K562 (cell line): Measurements from ENCODE around the gene OSBPL7. TPM values are rescaled to one million over a fixed set of nuclear protein-coding genes. Genes with fewer than 3 reads are reported as not detected.

ENCODE experiments used
- ATAC-seq: fragments of 200-7000 bp; cut with Tn5 transposase; 3 replicates; pipeline ENCODE4 v1.9.1; 2020; ENCODE audit warnings: moderate library complexity
- BruUV-seq: library from RNA; stranded (reverse); fragments of 400-500 nt; replicated peaks from 2 replicates; lab custom pipeline; 2021; lab: Mats Ljungman, UMichigan
- CTCF ChIA-PET: fragments of 300-600 bp; formaldehyde crosslinking; extraction: SDS; loops from one replicate; lab custom pipeline; 2021; ENCODE audit warnings: low intra/inter-chr PET ratio; lab: Yijun Ruan, JAX
- POLR2A ChIA-PET: fragments of 300-600, 350-650 bp; sonication (Branson Sonifier 250); formaldehyde crosslinking; extraction: SDS; loops from one replicate; lab custom pipeline; 2021; ENCODE audit warnings: antibody characterized with exemption, inconsistent platforms; lab: Yijun Ruan, JAX
- DNase-seq, 4 experiments: peaks; one replicate each; pipeline versions ENCODE4 v3.0.0 to v3.0.0-alpha.2; 2011 to 2018; ENCODE audit warnings: low spot score in 3 of 4, mixed read lengths in 3 of 4; ENCODE audit errors: extremely low read depth in 1 of 4
- FAIRE-seq: peaks from 2 replicates; lab custom pipeline; 2011; peaks lifted over from hg19 to GRCh38; lab: Jason Lieb, UNC
- H2AFZ ChIP-seq: 2 replicates; pipeline ENCODE4 v1.6.0; 2011; ENCODE audit warnings: low read depth, low read length, control low read depth, inconsistent platforms
- H3K27ac ChIP-seq: fragments of 200-600 bp; 3 replicates; pipeline ENCODE4 v1.8.0; 2011; ENCODE audit warnings: low read depth, mild to moderate bottlenecking, control low read depth, inconsistent platforms, low read length, moderate library complexity, mixed read lengths; ENCODE audit errors: extremely low read depth
- H3K27me3 ChIP-seq, 2 experiments: fragments of 300-600 bp in 1 of 2; 2 replicates in 1 of 2; 3 replicates in 1 of 2; pipeline versions ENCODE4 v1.6.0 to v1.8.0; 2011; ENCODE audit warnings: inconsistent platforms in 2 of 2, low read length in 2 of 2, mild to moderate bottlenecking in 1 of 2, mixed read lengths in 1 of 2, moderate library complexity in 1 of 2; ENCODE audit not compliant: control insufficient read depth in 2 of 2, insufficient read depth in 2 of 2
- H3K36me3 ChIP-seq: fragments of 300-600 bp; 3 replicates; pipeline ENCODE4 v1.8.0; 2011; ENCODE audit warnings: mild to moderate bottlenecking, low read length, inconsistent platforms; ENCODE audit not compliant: control insufficient read depth, insufficient read depth
- H3K4me1 ChIP-seq, 2 experiments: fragments of 200-600 bp in 1 of 2; replicated peaks in 1 of 2; 2 replicates in 1 of 2; 3 replicates in 1 of 2; pipeline versions ENCODE4 v1.5.1 to v1.8.0; 2011; ENCODE audit warnings: inconsistent platforms in 2 of 2, low read length in 2 of 2, mild to moderate bottlenecking in 1 of 2, mixed read lengths in 1 of 2, moderate library complexity in 1 of 2; ENCODE audit not compliant: control insufficient read depth in 2 of 2, insufficient read depth in 2 of 2
- H3K4me2 ChIP-seq: 2 replicates; pipeline ENCODE4 v1.6.1; 2011; ENCODE audit warnings: low read length, control low read depth, inconsistent platforms, mixed read lengths; ENCODE audit not compliant: insufficient read depth
- H3K4me3 ChIP-seq: fragments of 200-600 bp; sonication (generic), shearing (Covaris generic); 2 replicates; pipeline ENCODE4 v1.5.1; 2016; ENCODE audit warnings: control low read depth, inconsistent platforms
- H3K79me2 ChIP-seq: fragments of 200-600 bp; 3 replicates; pipeline ENCODE4 v1.8.0; 2011; ENCODE audit warnings: low read length, inconsistent platforms; ENCODE audit not compliant: control insufficient read depth, insufficient read depth
- H3K9ac ChIP-seq, 2 experiments: 2 replicates each; pipeline versions ENCODE4 v1.6.0 to v1.6.1; 2011; ENCODE audit warnings: low read depth in 2 of 2, low read length in 2 of 2, control low read depth in 1 of 2, inconsistent platforms in 1 of 2, mild to moderate bottlenecking in 1 of 2, mixed read lengths in 1 of 2; ENCODE audit not compliant: insufficient read depth in 1 of 2
- H3K9me1 ChIP-seq: one replicate; pipeline ENCODE4 v1.6.0; 2011; ENCODE audit warnings: inconsistent platforms, mild to moderate bottlenecking, low read length, moderate library complexity; ENCODE audit not compliant: control insufficient read depth, insufficient read depth
- H3K9me3 ChIP-seq: replicated peaks from 2 replicates; pipeline ENCODE4 v1.5.1; 2011; ENCODE audit warnings: low read depth, low read length, inconsistent platforms; ENCODE audit not compliant: control insufficient read depth, insufficient read depth
- H4K20me1 ChIP-seq: replicated peaks from 2 replicates; pipeline ENCODE4 v1.6.1; 2011; ENCODE audit warnings: low read length, inconsistent platforms, mixed read lengths; ENCODE audit not compliant: control insufficient read depth, insufficient read depth
- AFF4 ChIP-seq: sonication (generic); formaldehyde crosslinking; IDR thresholded peaks from 2 replicates; pipeline ENCODE4 v1.8.0; 2023; ENCODE audit warnings: mild to moderate bottlenecking, missing genetic modification reagents
- CC2D1A ChIP-seq: fragments of 450-650 bp; IDR thresholded peaks from 2 replicates; pipeline ENCODE4 v1.6.1; 2017; ENCODE audit warnings: mild to moderate bottlenecking
- ELF1 ChIP-seq: fragments of 200-800 bp; sonication (Bioruptor generic); IDR thresholded peaks from 2 replicates; pipeline ENCODE4 v1.6.1; 2016; ENCODE audit warnings: missing genetic modification characterization, missing compliant biosample characterization
- ETV6 ChIP-seq, 3 experiments: fragments of 150-350 bp in 1 of 3; sonication (generic) in 1 of 3; formaldehyde crosslinking in 1 of 3; IDR thresholded peaks; 2 replicates each; pipeline versions ENCODE4 v1.6.1 to v1.8.0; 2014 to 2022; ENCODE audit warnings: borderline replicate concordance in 2 of 3, low read depth in 2 of 3, antibody characterized with exemption in 1 of 3, low read length in 1 of 3, mild to moderate bottlenecking in 1 of 3, missing genetic modification reagents in 1 of 3
- PHF8 ChIP-seq: fragments of 200-600 bp; sonication (generic); IDR thresholded peaks from 2 replicates; pipeline ENCODE4 v1.6.1; 2012; ENCODE audit warnings: mixed run types, mild to moderate bottlenecking, inconsistent platforms, low read length, moderate library complexity, borderline replicate concordance
- UBTF ChIP-seq, 2 experiments: IDR thresholded peaks; 2 replicates each; pipeline ENCODE4 v1.6.1; 2012; ENCODE audit warnings: improper control_type of control experiment in 2 of 2, low read depth in 2 of 2, low read length in 2 of 2, borderline replicate concordance in 1 of 2
- WGBS: fragments of 100-300 bp; shearing (Covaris generic); methylation state at CpG from one replicate; pipeline ENCODE4 v1.1.6; 2016; ENCODE audit warnings: low coverage, mixed read lengths; ENCODE audit not compliant: insufficient coverage; ENCODE audit errors: missing lambda C conversion rate; 5-methylcytosine and 5-hydroxymethylcytosine counted together
- in situ Hi-C: fragments of 300-500 bp; cut with MboI; formaldehyde crosslinking; loops from 4 replicates; pipeline ENCODE4 v1.15.0; 2018; ENCODE audit warnings: inconsistent platforms, mixed read lengths
- intact Hi-C: fragments of 100-400 bp; cut with micrococcal nuclease; formaldehyde crosslinking; loops from 2 replicates; pipeline ENCODE4 v1.14.2; 2022
- polyA plus RNA-seq, 8 experiments: library from polyadenylated mRNA; depleted of rRNA in 4 of 8; stranded (reverse) in 5 of 8; unstranded in 3 of 8; fragments of >200 nt; fragmentation: Nextera tagmentation in 2 of 8; fragmentation: Illumina TruSeq in 1 of 8; extraction: Ambion mirVana in 2 of 8; extraction: Trizol in 1 of 8; gene quantifications; 2 replicates each; pipeline versions ENCODE4 v1.2.1 to v1.2.3, GENCODE V29; 2011 to 2014; ENCODE audit warnings: inconsistent platforms in 1 of 8, missing spikeins in 1 of 8
- total RNA-seq, 7 experiments: library from RNA; depleted of rRNA in 6 of 7; stranded (reverse); fragments of >200 nt in 6 of 7; fragmentation: Illumina TruSeq in 2 of 7; extraction: Trizol in 2 of 7; gene quantifications; 2 replicates each; pipeline versions ENCODE4 v1.2.1 to v1.2.3, GENCODE V29; 2011 to 2021; ENCODE audit warnings: low replicate concordance in 1 of 7
- TF ChIP-seq, protein P1 (sequence below): fragments of 450-650 bp; IDR thresholded peaks from 2 replicates; pipeline ENCODE4 v1.6.1; 2017; ENCODE audit warnings: antibody characterized with exemption

Gene OSBPL7
- total and polyA plus RNA-seq, 9 of the 15 experiments (the other 6 are each of a cell fraction or from before 2014, with no cell fraction given): 0.32 to 11.9 (median 5.8) TPM

DNA sequence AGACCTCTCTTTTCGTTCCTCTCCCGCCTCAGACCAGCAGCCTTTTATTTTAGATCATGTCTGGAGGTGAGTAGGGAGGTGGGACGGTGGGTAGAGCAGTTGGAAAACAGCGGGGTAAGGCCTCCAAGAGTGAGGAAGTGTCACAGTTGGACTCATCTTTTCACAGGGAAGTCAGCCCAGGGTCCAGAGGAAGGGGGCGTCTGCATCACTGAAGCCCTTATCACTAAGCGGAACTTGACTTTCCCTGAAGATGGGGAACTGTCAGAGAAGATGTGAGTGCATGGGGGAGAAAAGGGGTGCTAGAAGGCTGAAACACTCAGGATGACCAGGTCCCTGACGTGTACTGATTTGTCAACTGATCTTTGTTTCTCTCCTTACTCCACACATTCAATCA is 10.3 kb upstream of the OSBPL7 start:
- Histone ChIP-seq H3K9ac (peak overlapping the region; percentile 84 to 90), H3K9me3 (no peaks in the 10 kb centered on the region), H3K4me1 (peaks cover 22 to 28% of the 10 kb centered on the region in 2 experiments), H3K27me3 (no peaks in the 10 kb centered on the region), H3K4me3 (peak overlapping the region; percentile 61), H2AFZ (peak overlapping the region; percentile 89), H3K9me1 (no peaks in the 10 kb centered on the region), H3K4me2 (peak overlapping the region; percentile 93), H3K79me2 (peaks cover 30% of the 10 kb centered on the region), H3K27ac (peak overlapping the region; percentile 73), H3K36me3 (peaks cover 22% of the 10 kb centered on the region), H4K20me1 (0 out of 2 replicates have a peak, but pooled peaks cover 4% of the 10 kb centered on the region)
- FAIRE-seq (no peak), ATAC-seq (peak; percentile 19), DNase-seq (peak in 1 of 4 experiments; percentile 49)
- intact Hi-C loops (loop anchor here (5.0 kb wide), 1 partner anchor 55 kb away; no protein-coding TSS in a partner anchor), in situ Hi-C loops (no loop called here)
- ChIA-PET CTCF (interaction anchor here (0.8 kb wide), 1 partner anchor 9 kb away, joined by 3 read pairs; no protein-coding TSS in a partner anchor), POLR2A (interaction anchor here (0.6 to 2.8 kb wide), 17 partner anchors 9 to 878 kb away, joined by 3 to 28 read pairs (median 3); partner anchors contain the start of genes OSBPL7, SCRN2 and SP2)
- WGBS: 7% methylated on average over 7 of the region's 7 CpGs
- no TSS peak for BruUV-seq
- TF ChIP-seq, protein P1, sequence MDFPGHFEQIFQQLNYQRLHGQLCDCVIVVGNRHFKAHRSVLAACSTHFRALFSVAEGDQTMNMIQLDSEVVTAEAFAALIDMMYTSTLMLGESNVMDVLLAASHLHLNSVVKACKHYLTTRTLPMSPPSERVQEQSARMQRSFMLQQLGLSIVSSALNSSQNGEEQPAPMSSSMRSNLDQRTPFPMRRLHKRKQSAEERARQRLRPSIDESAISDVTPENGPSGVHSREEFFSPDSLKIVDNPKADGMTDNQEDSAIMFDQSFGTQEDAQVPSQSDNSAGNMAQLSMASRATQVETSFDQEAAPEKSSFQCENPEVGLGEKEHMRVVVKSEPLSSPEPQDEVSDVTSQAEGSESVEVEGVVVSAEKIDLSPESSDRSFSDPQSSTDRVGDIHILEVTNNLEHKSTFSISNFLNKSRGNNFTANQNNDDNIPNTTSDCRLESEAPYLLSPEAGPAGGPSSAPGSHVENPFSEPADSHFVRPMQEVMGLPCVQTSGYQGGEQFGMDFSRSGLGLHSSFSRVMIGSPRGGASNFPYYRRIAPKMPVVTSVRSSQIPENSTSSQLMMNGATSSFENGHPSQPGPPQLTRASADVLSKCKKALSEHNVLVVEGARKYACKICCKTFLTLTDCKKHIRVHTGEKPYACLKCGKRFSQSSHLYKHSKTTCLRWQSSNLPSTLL: 0 out of 2 replicates have a peak, but pooled peaks have one; percentile 22
- TF ChIP-seq CC2D1A: no peak
- 0 out of 2 replicates have a peak, but pooled peaks have one; percentile 3 for TF ChIP-seq ELF1 (tag)
- TF ChIP-seq ETV6 (IDR thresholded peaks at IDR 0.05; ENCODE audit: borderline replicate concordance in 1 of 2, low read depth in 2 of 2, low read length in 1 of 2): peak in 1 of 2 experiments; percentile 50; a peak in 1 of 4 replicates
- no peak for TF ChIP-seq ETV6 (CRISPR knock-in tag; IDR thresholded peaks at IDR 0.05; ENCODE audit: borderline replicate concordance)
- no peak for TF ChIP-seq AFF4 (CRISPR knock-in tag)
- no peak for TF ChIP-seq UBTF (IDR thresholded peaks at IDR 0.05; ENCODE audit: borderline replicate concordance in 1 of 2, low read depth in 2 of 2, low read length in 2 of 2)
- TF ChIP-seq PHF8: no peak
